KMS-11 (cell line): ENCODE data around the gene PAPPA2.

Experiments
- H2AFZ ChIP-seq: fragments of 200-600 bp; sonication (generic); 2 replicates; pipeline ENCODE4 v1.6.1; 2016; ENCODE audit warnings: antibody characterized with exemption, mixed run types, low read depth
- H3K27ac ChIP-seq: fragments of 200-600 bp; sonication (generic); 2 replicates; pipeline ENCODE4 v1.6.1; 2016; ENCODE audit warnings: mild to moderate bottlenecking, mixed run types
- H3K27me3 ChIP-seq: fragments of 200-600 bp; sonication (generic); 2 replicates; pipeline ENCODE4 v1.6.1; 2017; ENCODE audit warnings: mild to moderate bottlenecking, low read depth, mixed run types, moderate library complexity; ENCODE audit not compliant: insufficient read depth
- H3K36me3 ChIP-seq: fragments of 200-600 bp; sonication (generic); 2 replicates; pipeline ENCODE4 v1.6.1; 2017; ENCODE audit warnings: mild to moderate bottlenecking, mixed run types; ENCODE audit not compliant: insufficient read depth
- H3K4me1 ChIP-seq: fragments of 200-600 bp; sonication (generic); 2 replicates; pipeline ENCODE4 v1.6.1; 2016; ENCODE audit warnings: mild to moderate bottlenecking, low read depth, mixed run types; ENCODE audit not compliant: poor library complexity, severe bottlenecking
- H3K4me2 ChIP-seq: fragments of 200-600 bp; sonication (generic); 2 replicates; pipeline ENCODE4 v1.7.0; 2016; ENCODE audit warnings: mild to moderate bottlenecking, mixed run types
- H3K4me3 ChIP-seq: fragments of 200-600 bp; sonication (generic); IDR thresholded peaks from 2 replicates; pipeline ENCODE4 v1.6.1; 2017; ENCODE audit warnings: low read depth, low read length, mixed read lengths; ENCODE audit not compliant: insufficient read depth
- H3K79me2 ChIP-seq: fragments of 200-600 bp; sonication (generic); 2 replicates; pipeline ENCODE4 v1.6.1; 2016; ENCODE audit warnings: low read depth, mixed run types; ENCODE audit not compliant: insufficient read depth
- H3K9ac ChIP-seq: fragments of 200-600 bp; sonication (generic); 2 replicates; pipeline ENCODE4 v1.6.1; 2016; ENCODE audit warnings: mild to moderate bottlenecking, mixed run types
- H4K20me1 ChIP-seq: fragments of 200-600 bp; sonication (generic); 2 replicates; pipeline ENCODE4 v1.6.1; 2016; ENCODE audit warnings: mild to moderate bottlenecking, mixed run types; ENCODE audit not compliant: insufficient read depth
- CTCF ChIP-seq: fragments of 200-600 bp; sonication (generic); conservative IDR thresholded peaks from 2 replicates; pipeline ENCODE4 v1.6.1; 2017; ENCODE audit warnings: low read depth, mild to moderate bottlenecking, antibody characterized with exemption, low read length, moderate library complexity, mixed read lengths

The PAPPA2 gene

GRCh38 chr1:176566004-176566975 lies 103.3 kb downstream of the PAPPA2 start:
- no peak overlapping the region for H3K4me3 ChIP-seq
- H3K36me3 ChIP-seq: no peaks in the 10 kb centered on the region
- H3K9ac ChIP-seq: no peak overlapping the region
- TF ChIP-seq CTCF: no peak
- no peak overlapping the region for H3K4me2 ChIP-seq
- no peaks in the 10 kb centered on the region for H3K4me1 ChIP-seq
- no peak overlapping the region for H2AFZ ChIP-seq
- no peaks in the 10 kb centered on the region for H4K20me1 ChIP-seq
- no peak overlapping the region for H3K27ac ChIP-seq
- H3K79me2 ChIP-seq: no peaks in the 10 kb centered on the region
- H3K27me3 ChIP-seq: no peaks in the 10 kb centered on the region

- TF ChIP-seq CTCF: no peak
These were observed 104.3 kb downstream of the PAPPA2 start for GRCh38 chr1:176567190-176567794.

GRCh38 chr1:176568185-176568584 lies 105.2 kb downstream of the PAPPA2 start:
- Histone ChIP-seq H3K4me1 (no peaks in the 10 kb centered on the region), H4K20me1 (no peaks in the 10 kb centered on the region), H3K4me2 (no peak overlapping the region), H3K27ac (no peak overlapping the region), H2AFZ (no peak overlapping the region), H3K79me2 (no peaks in the 10 kb centered on the region), H3K9ac (no peak overlapping the region), H3K36me3 (no peaks in the 10 kb centered on the region), H3K27me3 (no peaks in the 10 kb centered on the region), H3K4me3 (no peak overlapping the region)
- TF ChIP-seq CTCF: no peak

More at GRCh38 chr1:176567190-176567794, 104.3 kb downstream of the PAPPA2 start:
- no peaks in the 10 kb centered on the region for H3K4me1 ChIP-seq
- H3K27me3 ChIP-seq: no peaks in the 10 kb centered on the region
- no peak overlapping the region for H3K9ac ChIP-seq
- H2AFZ ChIP-seq: no peak overlapping the region
- H3K36me3 ChIP-seq: no peaks in the 10 kb centered on the region
- H3K79me2 ChIP-seq: no peaks in the 10 kb centered on the region
- H4K20me1 ChIP-seq: no peaks in the 10 kb centered on the region
- no peak overlapping the region for H3K4me3 ChIP-seq
- H3K4me2 ChIP-seq: no peak overlapping the region
- no peak overlapping the region for H3K27ac ChIP-seq

DNA sequence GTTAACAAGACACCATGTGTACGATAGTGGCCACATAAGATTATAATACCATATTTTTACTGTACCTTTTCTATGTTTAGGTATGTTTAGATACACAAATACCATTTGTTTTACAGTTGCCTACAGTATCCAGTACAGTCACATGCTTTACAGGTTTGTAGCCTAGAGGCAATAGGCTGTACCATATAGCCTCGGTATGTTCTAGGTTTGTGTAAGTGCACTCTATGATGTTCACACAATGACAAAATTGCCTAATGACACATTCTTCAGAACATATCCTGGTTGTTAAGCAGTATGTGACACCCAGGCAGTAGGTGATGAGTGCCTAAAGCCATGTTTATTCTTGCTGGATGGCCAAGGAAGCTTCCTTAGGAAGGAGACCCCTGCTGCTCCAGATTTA lies 111.8 kb downstream of the PAPPA2 start:
- no peaks in the 10 kb centered on the region for H3K27me3 ChIP-seq

More for the DNA sequence above, 111.8 kb downstream of the PAPPA2 start:
- no peak for TF ChIP-seq CTCF
- no peaks in the 10 kb centered on the region for H3K79me2 ChIP-seq
- H3K27ac ChIP-seq: no peak overlapping the region
- H3K4me2 ChIP-seq: no peak overlapping the region
- H4K20me1 ChIP-seq: no peaks in the 10 kb centered on the region
- no peak overlapping the region for H3K9ac ChIP-seq
- H2AFZ ChIP-seq: no peak overlapping the region
- H3K4me3 ChIP-seq: no peak overlapping the region
- no peaks in the 10 kb centered on the region for H3K36me3 ChIP-seq
- no peaks in the 10 kb centered on the region for H3K4me1 ChIP-seq
